HUES6 (cell line): Measurements from ENCODE around the gene ATP5F1E.

Experiments used
- H3K27ac ChIP-seq: 2 replicates; pipeline ENCODE4 v1.7.0; 2013; ENCODE audit warnings: low read depth, mild to moderate bottlenecking, low read length, inconsistent platforms
- H3K27me3 ChIP-seq: 2 replicates; pipeline ENCODE4 v1.6.1; 2013; ENCODE audit warnings: low read length; ENCODE audit not compliant: control insufficient read depth, insufficient read depth
- H3K36me3 ChIP-seq: 2 replicates; pipeline ENCODE4 v1.6.1; 2013; ENCODE audit warnings: low read length; ENCODE audit not compliant: control insufficient read depth, insufficient read depth
- H3K4me1 ChIP-seq: 2 replicates; pipeline ENCODE4 v1.6.1; 2013; ENCODE audit warnings: low read length; ENCODE audit not compliant: control insufficient read depth, insufficient read depth
- H3K4me3 ChIP-seq: 2 replicates; pipeline ENCODE4 v1.5.1; 2013; ENCODE audit warnings: low read depth, low read length
- H3K9ac ChIP-seq: one replicate; pipeline ENCODE4 v1.6.1; 2013; ENCODE audit warnings: mild to moderate bottlenecking, low read length
- H3K9me3 ChIP-seq: 2 replicates; pipeline ENCODE4 v1.6.1; 2013; ENCODE audit warnings: low read depth, low read length; ENCODE audit not compliant: control insufficient read depth, insufficient read depth

The ATP5F1E gene

GRCh38 chr20:59031564-59032022, 542 bp downstream of the ATP5F1E start:
- H3K4me3 ChIP-seq: peak overlapping the region; percentile 99
- peak overlapping the region; percentile 99 for H3K9ac ChIP-seq
- H3K36me3 ChIP-seq: peaks cover 58% of the 10 kb centered on the region
- H3K9me3 ChIP-seq: no peaks in the 10 kb centered on the region
- peak overlapping the region; percentile 98 for H3K27ac ChIP-seq
- H3K4me1 ChIP-seq: peaks cover 11% of the 10 kb centered on the region; the same call in 1 of the 2 replicates
- peaks cover 52% of the 10 kb centered on the region for H3K27me3 ChIP-seq

GRCh38 chr20:59030911-59031563, 1.1 kb downstream of the ATP5F1E start:
- peaks cover 56% of the 10 kb centered on the region for H3K36me3 ChIP-seq
- peak overlapping the region; percentile 99 for H3K9ac ChIP-seq
- peaks cover 11% of the 10 kb centered on the region; the same call in 1 of the 2 replicates for H3K4me1 ChIP-seq
- peaks cover 57% of the 10 kb centered on the region for H3K27me3 ChIP-seq
- H3K9me3 ChIP-seq: no peaks in the 10 kb centered on the region
- H3K27ac ChIP-seq: no peak overlapping the region
- H3K4me3 ChIP-seq: peak overlapping the region; percentile 99

DNA sequence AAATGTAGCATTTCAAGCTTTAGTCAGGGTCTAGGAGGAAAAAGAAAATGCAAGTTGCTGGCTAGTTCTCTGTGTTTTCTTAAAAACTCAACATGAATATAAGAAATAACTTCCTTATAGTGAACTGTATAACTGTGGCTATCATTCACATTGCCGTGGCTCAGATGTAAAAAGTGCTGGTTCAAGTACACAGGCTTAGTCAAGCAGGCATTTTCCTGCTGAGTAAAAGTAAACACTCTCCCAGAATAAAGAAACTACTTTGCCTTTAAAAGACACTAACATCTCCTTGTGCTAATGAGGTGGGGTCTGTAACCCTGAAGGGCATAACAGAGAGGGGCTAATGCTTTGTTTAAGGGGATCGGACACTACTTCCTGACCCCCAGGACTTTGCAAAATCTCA, 3.3 kb downstream of the ATP5F1E start:
- H3K9ac ChIP-seq: no peak overlapping the region
- no peak overlapping the region for H3K4me3 ChIP-seq
- no peak overlapping the region for H3K27ac ChIP-seq
- H3K36me3 ChIP-seq: peaks cover 60% of the 10 kb centered on the region
- H3K27me3 ChIP-seq: peaks cover 65% of the 10 kb centered on the region
- H3K9me3 ChIP-seq: no peaks in the 10 kb centered on the region
- peaks cover 14% of the 10 kb centered on the region; the same call in 1 of the 2 replicates for H3K4me1 ChIP-seq

- Histone ChIP-seq H3K4me3 (no peak overlapping the region), H3K36me3 (peaks cover 65% of the 10 kb centered on the region), H3K27me3 (peaks cover 65% of the 10 kb centered on the region), H3K9ac (no peak overlapping the region), H3K27ac (no peak overlapping the region), H3K4me1 (peaks cover 14% of the 10 kb centered on the region; the same call in 1 of the 2 replicates), H3K9me3 (no peaks in the 10 kb centered on the region)
Measured at GRCh38 chr20:59027741-59028320, 4.3 kb downstream of the ATP5F1E start.

DNA sequence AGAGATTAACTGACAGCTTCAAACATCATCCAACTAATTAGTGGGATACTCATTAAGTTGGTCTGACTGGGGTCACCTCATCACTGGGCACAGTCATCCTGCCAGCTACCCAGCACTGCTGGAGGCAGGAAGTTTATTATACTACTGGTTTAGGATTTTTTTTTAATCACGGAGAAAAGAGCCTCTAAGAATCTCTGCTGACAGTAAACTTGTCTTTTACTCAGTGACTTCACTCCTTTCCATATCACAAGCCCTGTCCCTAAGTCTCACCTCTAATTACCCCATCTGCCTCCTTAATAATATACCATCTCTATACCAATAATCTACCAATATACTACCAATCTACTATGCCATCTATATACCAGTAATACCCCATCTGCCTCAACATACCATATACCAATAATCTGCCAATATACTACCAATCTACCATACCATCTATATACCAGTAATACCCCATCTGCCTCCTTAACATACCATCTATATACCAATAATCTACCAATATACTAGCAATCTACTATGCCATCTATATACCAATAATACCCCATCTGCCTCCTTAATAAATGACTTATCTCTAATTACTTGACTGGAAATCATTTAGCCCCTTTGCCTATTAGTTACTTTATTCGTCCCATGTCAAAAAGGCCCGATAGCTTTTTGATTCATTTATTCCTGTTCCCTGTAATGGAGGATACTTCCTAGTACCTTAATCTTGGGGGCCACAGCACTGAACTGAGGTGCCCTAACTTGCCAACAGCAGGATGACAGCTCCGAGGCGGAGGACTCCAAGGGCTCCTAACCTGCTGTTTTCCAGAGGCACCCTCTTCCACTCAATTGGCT, 5.0 kb downstream of the ATP5F1E start:
- no peak overlapping the region for H3K27ac ChIP-seq
- peaks cover 65% of the 10 kb centered on the region for H3K27me3 ChIP-seq
- no peak overlapping the region for H3K4me3 ChIP-seq
- no peak overlapping the region for H3K9ac ChIP-seq
- H3K9me3 ChIP-seq: no peaks in the 10 kb centered on the region
- peaks cover 65% of the 10 kb centered on the region for H3K36me3 ChIP-seq
- peaks cover 14% of the 10 kb centered on the region; the same call in 1 of the 2 replicates for H3K4me1 ChIP-seq

DNA sequence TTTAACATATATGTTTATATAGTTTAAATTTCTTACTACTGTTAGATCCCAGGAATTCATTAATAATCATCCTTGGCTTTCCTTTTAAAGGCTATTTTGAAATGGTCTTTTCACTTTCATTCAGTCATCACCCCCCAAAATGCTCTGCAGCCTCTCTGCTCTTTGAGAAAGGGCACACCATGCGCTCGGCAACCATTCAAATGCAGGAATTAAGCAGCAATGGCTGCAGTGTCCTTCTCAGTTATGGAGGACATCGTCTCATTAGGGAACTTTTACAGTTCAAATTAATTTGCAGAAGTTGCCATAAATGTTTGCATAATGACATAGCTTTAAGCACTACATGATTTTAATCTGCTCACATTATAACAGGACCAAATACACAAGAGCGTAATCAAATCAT, 6.6 kb downstream of the ATP5F1E start:
- Histone ChIP-seq H3K27me3 (peaks cover 51% of the 10 kb centered on the region; the same call in 1 of the 2 replicates), H3K4me3 (no peak overlapping the region), H3K27ac (no peak overlapping the region), H3K36me3 (peaks cover 65% of the 10 kb centered on the region), H3K9ac (no peak overlapping the region), H3K4me1 (peaks cover 16% of the 10 kb centered on the region; the same call in 1 of the 2 replicates), H3K9me3 (no peaks in the 10 kb centered on the region)

DNA sequence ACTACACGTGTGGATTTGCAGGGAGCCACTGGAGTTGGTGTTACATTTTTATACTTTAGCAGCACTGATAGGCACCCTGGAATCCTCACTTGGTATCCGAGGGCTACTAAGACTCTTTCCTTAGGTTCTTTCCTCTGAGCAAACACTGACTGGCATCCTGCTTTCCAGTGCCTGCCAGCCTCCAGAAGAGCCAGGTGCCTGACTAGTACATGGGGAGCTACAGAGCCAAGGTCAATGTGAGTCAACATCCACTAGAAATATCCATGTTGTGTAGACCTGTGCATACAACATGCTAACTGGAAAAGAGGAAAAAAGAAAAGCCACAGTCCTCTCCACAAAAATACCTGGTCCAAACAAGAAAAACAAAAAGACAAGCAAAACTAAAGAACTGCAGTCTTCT, 7.0 kb downstream of the ATP5F1E start:
- Histone ChIP-seq H3K4me3 (no peak overlapping the region), H3K27me3 (peaks cover 47% of the 10 kb centered on the region; the same call in 1 of the 2 replicates), H3K36me3 (peaks cover 63% of the 10 kb centered on the region), H3K4me1 (peaks cover 16% of the 10 kb centered on the region; the same call in 1 of the 2 replicates), H3K9ac (no peak overlapping the region), H3K27ac (no peak overlapping the region), H3K9me3 (no peaks in the 10 kb centered on the region)

DNA sequence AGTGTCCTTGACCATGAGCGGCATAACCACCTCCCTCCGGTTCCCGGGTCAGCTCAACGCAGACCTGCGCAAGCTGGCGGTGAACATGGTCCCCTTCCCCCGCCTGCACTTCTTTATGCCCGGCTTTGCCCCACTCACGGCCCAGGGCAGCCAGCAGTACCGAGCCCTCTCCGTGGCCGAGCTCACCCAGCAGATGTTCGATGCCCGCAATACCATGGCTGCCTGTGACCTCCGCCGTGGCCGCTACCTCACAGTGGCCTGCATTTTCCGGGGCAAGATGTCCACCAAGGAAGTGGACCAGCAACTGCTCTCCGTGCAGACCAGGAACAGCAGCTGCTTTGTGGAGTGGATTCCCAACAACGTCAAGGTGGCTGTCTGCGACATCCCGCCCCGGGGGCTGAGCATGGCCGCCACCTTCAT, 8.0 kb downstream of the ATP5F1E start:
- Histone ChIP-seq H3K9me3 (no peaks in the 10 kb centered on the region), H3K4me1 (peaks cover 15% of the 10 kb centered on the region; the same call in 1 of the 2 replicates), H3K27me3 (peaks cover 37% of the 10 kb centered on the region; the same call in 1 of the 2 replicates), H3K27ac (no peak overlapping the region), H3K9ac (no peak overlapping the region), H3K36me3 (peaks cover 53% of the 10 kb centered on the region), H3K4me3 (no peak overlapping the region)

DNA sequence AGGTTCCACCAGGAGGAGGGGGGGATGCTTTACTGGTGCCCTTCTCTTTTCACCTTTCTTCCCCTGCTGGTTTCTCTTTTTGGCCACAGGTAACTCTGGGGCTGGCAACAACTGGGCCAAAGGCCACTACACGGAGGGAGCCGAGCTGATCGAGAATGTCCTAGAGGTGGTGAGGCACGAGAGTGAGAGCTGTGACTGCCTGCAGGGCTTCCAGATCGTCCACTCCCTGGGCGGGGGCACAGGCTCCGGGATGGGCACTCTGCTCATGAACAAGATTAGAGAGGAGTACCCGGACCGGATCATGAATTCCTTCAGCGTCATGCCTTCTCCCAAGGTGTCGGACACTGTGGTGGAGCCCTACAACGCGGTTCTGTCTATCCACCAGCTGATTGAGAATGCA, 8.5 kb downstream of the ATP5F1E start:
- no peak overlapping the region for H3K9ac ChIP-seq
- H3K4me3 ChIP-seq: no peak overlapping the region
- H3K36me3 ChIP-seq: peaks cover 48% of the 10 kb centered on the region
- H3K4me1 ChIP-seq: peaks cover 13% of the 10 kb centered on the region; the same call in 1 of the 2 replicates
- H3K27ac ChIP-seq: no peak overlapping the region
- H3K9me3 ChIP-seq: no peaks in the 10 kb centered on the region
- H3K27me3 ChIP-seq: peaks cover 34% of the 10 kb centered on the region; the same call in 1 of the 2 replicates

GRCh38 chr20:59022754-59023153, 9.4 kb downstream of the ATP5F1E start:
- no peak overlapping the region for H3K9ac ChIP-seq
- H3K27ac ChIP-seq: no peak overlapping the region
- no peak overlapping the region for H3K4me3 ChIP-seq
- no peaks in the 10 kb centered on the region for H3K9me3 ChIP-seq
- peaks cover 25% of the 10 kb centered on the region; the same call in 1 of the 2 replicates for H3K27me3 ChIP-seq
- peaks cover 13% of the 10 kb centered on the region; the same call in 1 of the 2 replicates for H3K4me1 ChIP-seq
- peaks cover 40% of the 10 kb centered on the region for H3K36me3 ChIP-seq
